ENCODE measurements around the gene PPP2R5B. TPM values are rescaled to one million over a fixed set of nuclear protein-coding genes. Genes with fewer than 3 reads are reported as not detected.
A peak's percentile ranks its signal among the peaks of the same experiment; 100 is the strongest.

The PPP2R5B gene
- total and polyA plus RNA-seq, 9 of the 15 experiments (the other 6 are each of a cell fraction or from before 2014, with no cell fraction given) = 0.10 to 7.8 (median 3.3) TPM

- TF ChIP-seq HEY1 (CRISPR knock-in tag; IDR thresholded peaks at IDR 0.05; ENCODE audit: borderline replicate concordance) = no peak
- TF ChIP-seq BCLAF1 (IDR thresholded peaks at IDR 0.05; ENCODE audit: borderline replicate concordance in 1 of 2, control insufficient read depth in 1 of 2, low read depth in 2 of 2, low read length in 1 of 2) = no peak
- no peak for TF ChIP-seq TAF7 (tag; IDR thresholded peaks at IDR 0.05)
- TF ChIP-seq, protein P1, sequence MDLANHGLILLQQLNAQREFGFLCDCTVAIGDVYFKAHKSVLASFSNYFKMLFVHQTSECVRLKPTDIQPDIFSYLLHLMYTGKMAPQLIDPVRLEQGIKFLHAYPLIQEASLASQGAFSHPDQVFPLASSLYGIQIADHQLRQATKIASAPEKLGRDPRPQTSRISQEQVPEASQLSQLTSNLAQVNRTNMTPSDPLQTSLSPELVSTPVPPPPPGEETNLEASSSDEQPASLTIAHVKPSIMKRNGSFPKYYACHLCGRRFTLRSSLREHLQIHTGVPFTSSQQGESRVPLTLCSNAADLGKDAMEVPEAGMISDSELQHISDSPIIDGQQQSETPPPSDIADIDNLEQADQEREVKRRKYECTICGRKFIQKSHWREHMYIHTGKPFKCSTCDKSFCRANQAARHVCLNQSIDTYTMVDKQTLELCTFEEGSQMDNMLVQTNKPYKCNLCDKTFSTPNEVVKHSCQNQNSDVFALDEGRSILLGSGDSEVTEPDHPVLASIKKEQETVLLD (IDR thresholded peaks at IDR 0.05) = peak; percentile 94
- TF ChIP-seq MCM7 (IDR thresholded peaks at IDR 0.05) = no peak
- no peak for TF ChIP-seq SIN3A (IDR thresholded peaks at IDR 0.05; ENCODE audit: borderline replicate concordance in 2 of 2, control insufficient read depth in 1 of 2, low read depth in 2 of 2, low read length in 2 of 2)
- TF ChIP-seq ZNF12 (CRISPR knock-in tag; IDR thresholded peaks at IDR 0.05) = no peak
- TF ChIP-seq MYC (IDR thresholded peaks at IDR 0.05; ENCODE audit: low read depth, low read length) = 0 out of 2 replicates have a peak, but pooled peaks have one; percentile 28
- TF ChIP-seq MYC (CRISPR knock-in tag; IDR thresholded peaks at IDR 0.05; ENCODE audit: borderline replicate concordance, low read depth) = no peak
- no peak for TF ChIP-seq ILF3 (IDR thresholded peaks at IDR 0.05; ENCODE audit: borderline replicate concordance)
- TF ChIP-seq ZNF707 (CRISPR knock-in tag; conservative IDR thresholded peaks at IDR 0.05) = no peak
- no peak for TF ChIP-seq C11orf30 (IDR thresholded peaks at IDR 0.05; ENCODE audit: low read depth)
- no peak for TF ChIP-seq MEF2D (tag; conservative IDR thresholded peaks at IDR 0.05; ENCODE audit: low read depth)
- TF ChIP-seq RUNX1 (IDR thresholded peaks at IDR 0.05; ENCODE audit: low read depth) = no peak
- TF ChIP-seq THRB (CRISPR knock-in tag; conservative IDR thresholded peaks at IDR 0.05) = no peak
- TF ChIP-seq ZEB2 (IDR thresholded peaks at IDR 0.05) = no peak
Observed at GRCh38 chr11:64971421-64972233, 47.1 kb downstream of the PPP2R5B start, which contains the start of gene MAJIN (continued).
